Daoy (cell line): ENCODE measurements around the gene DGKI. TPM values are rescaled to one million over a fixed set of nuclear protein-coding genes. Genes with fewer than 3 reads are reported as not detected.

Experiments
- DNase-seq: peaks from one replicate; pipeline ENCODE4 v3.0.0-alpha.2; 2015; ENCODE audit warnings: low read depth
- total RNA-seq: library from RNA; depleted of rRNA; stranded (reverse); fragments of >200 nt; shearing (Covaris generic); gene quantifications from 2 replicates; pipeline ENCODE4 v1.2.3, GENCODE V29; 2014

DGKI gene
- total RNA-seq, 1 experiment from 2014 or later: 29.9 TPM

DNA sequence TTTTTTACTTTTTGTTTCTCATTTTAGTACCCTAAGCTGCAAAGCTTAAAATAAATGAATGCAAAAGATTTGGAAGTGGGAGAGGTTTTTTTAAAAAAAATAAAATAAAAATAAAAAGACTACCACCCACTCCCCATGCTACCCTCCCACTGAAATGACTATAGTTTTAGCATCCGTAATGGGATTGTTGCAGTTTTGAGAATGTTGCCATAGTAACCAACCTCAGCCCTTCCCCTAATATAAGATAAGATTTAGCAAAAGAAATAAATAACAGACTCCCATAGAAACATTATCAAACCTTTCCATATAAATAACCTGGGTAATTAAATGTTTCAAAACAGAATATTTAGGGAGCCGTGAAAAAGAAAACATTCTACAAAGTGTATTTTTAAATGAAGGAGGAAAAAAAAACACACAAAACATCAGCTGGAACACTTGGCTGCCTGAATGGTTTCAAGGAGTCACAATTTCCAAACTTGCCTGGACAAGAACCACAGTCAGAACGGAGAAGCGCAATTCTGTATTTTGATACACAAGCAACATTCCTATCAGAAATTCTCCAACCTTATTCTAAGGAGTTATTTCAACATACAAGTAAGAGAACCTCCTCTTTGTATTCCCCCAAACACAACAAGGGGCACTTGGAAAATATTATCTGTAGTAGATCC is 57.4 kb downstream of the DGKI start:
- DNase-seq: no peak

DNA sequence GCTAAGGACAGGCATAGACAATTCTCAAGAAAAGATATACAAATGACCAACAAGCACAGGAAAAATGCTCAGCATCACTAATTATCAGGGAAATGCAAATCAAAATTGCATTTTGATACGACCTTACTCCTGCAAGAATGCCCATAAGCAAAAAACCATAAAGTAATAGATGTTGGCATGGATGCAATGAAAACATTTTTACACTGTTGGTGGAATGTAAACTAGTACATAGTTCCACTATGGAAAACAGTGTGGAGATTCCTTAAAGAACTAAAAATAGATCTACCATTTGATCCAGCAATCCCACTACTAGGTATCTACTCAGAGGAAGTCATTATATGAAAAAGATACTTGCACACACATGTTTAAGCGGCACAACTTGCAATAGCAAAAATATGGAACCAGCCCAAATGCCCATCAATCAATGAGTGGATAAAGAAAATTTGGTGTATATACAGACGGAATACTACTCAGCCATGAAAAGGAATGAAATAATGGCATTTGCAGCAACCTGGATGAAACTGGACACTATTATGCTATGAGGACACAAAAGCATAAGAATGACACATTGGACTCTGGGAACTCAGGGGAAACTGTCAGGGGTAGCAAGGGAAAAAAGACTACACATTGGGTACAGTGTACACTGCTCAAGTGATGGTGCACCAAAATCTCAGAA is 59.3 kb downstream of the DGKI start:
- no peak for DNase-seq

DNA sequence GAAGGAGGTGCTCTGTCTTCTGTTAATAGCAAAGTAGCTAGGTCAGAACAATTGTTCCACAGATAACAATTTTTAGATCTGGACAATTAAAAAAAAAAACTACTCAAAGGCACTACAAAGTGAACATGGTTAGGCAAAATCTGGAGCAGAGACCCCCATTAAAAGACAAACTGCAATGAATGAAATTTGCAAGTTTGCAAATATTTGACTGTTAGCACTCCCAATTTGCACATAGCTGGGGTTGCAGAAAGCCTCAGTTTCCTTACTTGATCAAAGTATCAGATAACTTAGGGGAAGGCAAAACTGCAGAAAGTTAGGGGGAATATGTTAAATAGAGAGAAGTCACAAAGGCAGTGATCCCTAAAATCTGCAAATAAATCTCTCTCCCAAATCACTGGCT is 68.3 kb downstream of the DGKI start:
- DNase-seq: no peak

DNA sequence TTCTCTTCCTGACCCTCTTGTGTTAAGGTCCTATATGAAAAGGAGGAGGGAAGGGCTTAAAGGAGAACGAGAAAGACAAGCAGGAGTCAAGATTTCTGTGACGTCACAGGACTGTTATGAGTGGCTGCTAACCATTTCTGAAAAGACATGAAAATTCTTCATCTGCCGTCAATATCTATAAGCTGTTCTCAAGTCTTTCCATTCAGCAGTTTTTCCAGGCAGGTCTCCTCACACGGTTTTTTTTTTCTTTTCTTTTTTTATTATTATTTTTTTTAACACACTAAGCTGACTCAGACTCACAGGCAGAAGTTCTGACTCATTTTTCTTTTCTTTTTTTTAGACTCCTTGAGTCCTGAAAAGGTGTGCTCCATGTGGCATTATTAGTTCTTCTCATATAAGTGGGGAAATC is 72.0 kb downstream of the DGKI start:
- peak; percentile 54 for DNase-seq

DNA sequence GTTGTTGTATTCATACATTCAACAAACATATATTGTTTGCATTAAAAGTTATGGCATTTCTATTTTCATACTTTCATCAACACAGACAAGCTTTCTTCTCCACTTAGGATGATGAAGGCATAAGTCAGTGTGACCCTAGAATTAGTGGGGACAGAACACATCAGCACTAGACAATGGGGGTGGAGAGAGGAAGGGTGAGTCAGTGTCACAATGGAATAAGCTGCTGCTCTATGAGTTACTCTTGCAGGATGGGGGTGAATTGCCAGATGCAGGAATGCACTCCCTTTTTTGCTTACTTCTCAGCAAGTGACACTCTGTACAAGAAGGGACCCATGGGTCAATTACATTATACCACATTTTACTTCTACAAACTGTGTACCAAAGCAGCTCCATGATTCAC is 74.0 kb downstream of the DGKI start:
- DNase-seq: peak; percentile 85

DNA sequence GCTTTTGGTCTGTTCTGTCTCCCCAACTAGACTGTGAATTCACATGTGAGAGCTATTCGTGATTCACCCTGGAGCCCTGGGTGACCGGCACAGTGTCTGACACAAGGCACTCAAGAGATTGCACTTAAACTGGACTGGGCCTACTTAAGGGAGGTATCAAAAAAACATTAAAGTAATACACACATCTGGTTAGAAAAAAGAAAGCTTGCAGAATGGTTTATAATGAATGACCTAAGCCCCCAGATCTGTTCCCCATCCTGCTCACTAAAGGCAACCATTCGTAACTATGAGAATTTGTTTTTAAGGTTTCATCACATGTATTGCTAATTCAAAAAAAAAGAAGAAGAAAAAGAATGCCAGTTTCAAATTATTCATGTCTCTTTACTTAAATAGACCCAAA is 74.5 kb downstream of the DGKI start:
- DNase-seq: peak; percentile 61

DNA sequence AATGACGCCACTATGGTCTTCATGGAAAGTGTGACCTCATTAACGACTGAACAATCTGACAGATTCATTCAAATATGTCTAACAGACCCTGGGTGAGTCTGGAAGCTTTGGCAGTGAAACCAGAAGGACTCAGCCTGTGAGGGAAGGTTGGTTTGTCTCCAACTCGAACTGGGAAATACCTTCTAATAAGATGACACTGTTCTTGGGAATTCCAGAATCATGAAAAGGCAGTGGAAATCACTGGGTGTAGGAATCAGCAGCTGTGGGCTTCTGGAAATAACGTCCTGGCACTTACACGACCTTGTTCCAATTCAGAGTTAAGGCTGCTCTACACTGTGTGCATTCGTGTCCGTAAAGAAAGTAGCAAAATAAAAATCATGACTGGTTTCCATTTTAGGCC is 75.1 kb downstream of the DGKI start:
- DNase-seq: peak; percentile 73

DNA sequence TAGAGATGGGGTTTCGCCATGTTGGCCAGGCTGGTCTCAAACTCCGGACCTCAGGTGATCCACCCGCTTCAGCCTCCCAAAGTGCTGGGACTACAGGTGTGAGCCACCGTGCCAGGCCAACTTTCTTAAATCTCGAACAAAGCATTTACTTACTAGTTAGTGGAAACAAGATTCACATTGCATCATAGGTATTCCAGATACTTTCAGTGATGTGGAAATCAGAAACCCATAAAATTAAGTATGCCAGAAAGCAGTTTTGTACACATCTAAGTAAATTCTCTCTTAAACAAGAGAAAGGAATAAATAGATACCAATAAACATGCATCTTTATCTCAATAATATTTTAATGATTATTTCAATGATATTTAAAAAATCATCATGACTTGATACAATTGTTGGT is 75.5 kb downstream of the DGKI start:
- DNase-seq: no peak

DNA sequence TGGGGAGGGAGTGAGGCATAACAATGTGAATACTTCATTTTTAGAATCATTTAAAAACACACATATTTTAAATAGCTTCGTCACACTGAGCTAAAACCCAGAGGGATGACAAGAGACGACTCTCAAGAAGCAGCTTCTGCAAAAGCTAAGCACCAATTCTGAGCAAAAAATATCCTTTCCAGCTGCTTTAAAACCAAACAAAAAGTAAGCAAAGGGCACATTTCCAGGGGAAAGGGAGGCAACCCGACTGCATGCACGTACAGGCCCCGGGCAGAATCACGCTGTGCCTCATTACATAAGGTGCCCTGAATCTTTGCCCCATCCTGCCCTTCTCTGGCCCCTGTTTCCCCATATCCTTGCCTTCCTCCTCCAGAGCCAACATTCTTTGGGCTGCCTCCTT is 78.4 kb downstream of the DGKI start:
- no peak for DNase-seq

DNA sequence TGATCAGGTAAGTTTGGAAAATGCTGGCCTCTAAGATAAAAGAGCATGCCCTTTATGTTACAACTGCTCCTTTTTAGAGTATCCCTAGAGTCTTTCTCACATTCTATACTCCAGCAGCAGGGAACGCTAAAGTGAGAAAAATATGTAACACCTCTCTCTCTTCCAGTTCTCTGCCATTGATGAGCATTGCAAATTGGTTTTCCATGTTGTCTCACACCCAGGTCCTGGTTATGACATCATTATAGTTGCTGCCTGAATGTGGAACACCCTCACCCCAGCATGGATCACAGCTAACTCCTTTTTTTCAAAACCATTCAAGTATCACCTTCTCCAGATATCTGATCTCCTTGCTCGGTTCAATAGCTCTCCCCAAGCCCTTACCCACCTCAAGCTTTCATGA is 84.4 kb downstream of the DGKI start:
- DNase-seq: no peak

DNA sequence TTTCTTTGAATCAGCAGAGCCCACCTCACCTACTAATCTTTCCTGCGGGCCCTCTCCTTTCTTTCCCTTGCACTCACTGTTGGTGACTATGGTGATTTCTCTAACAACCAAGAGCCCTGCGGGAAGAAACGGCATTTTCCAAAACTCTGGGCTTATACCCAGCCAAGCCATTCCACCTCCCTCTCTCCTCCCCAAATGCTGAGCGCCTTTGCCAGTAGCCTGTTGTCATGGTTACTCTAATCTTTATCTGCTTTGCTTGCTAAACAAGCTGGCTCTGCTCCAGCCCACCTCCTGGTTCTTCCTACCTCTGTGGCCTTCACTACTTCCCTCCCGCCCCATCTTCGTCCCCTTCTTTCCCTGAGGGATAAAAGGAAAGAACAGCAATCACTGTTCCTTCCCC is 86.7 kb downstream of the DGKI start:
- no peak for DNase-seq

DNA sequence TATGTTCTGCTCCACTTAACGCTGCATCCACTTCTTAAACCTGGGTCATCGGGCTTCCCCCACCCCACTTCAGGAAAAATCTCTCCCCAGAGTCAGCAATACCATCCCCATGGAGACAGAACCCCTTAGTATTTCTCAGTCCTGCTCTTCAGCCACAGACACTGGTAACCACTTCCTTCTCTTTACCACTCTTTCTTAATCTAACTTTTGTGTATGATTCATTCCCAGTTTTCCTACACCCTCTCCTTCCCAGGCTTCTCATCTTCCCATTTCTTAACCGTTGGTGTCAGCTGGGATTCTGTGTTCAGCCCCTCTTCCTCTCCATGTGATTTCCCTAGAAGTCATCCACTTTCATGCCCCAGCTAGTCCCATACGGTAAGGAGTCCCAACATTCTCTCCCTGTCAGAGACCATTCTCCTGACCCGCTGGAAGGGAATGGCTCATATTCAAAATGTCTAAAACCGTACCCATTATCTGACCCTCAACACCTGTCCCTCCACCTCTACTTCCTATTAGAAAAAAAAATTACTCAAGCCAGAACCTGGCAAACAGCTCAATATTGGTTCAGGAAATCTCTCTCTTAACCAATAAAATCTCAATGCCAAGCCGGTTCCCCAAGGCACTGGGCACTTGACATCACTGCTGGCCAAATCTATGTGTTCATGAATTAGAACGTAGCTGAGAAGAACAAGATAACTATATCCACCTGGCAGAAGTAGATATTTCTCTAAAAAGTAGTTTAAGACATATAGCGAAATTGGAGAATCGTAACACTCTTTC is 89.4 kb downstream of the DGKI start:
- peak; percentile 83 for DNase-seq

DNA sequence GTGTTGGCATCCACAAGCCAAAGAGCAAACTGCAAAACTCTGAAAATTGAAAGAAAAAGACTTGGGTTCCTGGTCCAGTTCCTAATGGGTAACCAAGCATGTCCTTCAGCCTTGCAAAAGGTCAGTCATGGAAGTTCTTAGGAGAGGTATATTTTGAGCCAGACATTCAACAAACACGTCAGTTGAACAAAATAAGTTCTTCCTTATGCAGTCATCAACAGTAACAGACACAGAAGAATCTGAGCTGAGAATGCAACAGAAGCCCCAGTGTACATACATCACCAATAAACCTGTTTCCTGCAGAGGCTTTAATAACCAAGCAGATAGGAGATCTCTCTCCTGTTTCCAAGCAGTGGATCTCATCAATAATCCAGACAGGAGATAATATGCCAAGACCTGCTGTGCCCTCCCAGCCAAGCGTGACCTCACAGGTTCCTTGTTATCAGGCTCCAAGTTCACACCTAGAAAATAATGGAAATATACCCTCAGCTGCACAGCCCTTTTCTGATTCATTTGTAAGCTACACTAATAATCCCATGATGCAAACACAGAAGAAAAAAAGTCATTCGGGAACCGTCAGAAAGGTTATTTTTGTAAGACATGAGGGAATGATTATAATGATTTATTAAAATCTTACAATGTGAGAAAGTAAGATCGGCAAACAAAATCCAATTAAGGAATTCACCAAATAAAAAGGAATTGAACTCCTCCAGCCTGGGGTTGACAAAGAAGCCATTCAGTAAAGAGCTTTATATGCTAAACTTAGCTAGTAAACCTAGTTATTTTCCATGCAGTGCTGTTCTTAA is 90.7 kb downstream of the DGKI start:
- peak; percentile 8 for DNase-seq

DNA sequence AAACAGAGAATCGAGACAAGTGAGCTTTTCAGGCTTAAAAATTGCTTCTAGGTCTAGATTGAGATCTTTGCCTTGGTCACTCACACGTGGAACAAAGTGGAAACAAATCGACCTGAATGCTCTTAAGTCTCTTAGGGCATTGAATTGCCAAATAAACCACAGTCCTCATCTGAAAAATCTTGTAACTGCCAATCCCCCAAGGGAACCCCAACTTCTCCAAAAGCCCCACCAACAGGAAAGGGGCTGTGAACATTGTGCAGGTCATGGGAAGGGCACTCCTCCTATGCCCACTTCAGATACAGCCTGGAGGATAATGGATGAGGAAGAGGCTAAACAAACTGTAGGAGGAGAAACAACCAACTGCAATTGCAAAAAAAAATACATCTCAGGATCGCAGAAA is 91.3 kb downstream of the DGKI start:
- DNase-seq: no peak

DNA sequence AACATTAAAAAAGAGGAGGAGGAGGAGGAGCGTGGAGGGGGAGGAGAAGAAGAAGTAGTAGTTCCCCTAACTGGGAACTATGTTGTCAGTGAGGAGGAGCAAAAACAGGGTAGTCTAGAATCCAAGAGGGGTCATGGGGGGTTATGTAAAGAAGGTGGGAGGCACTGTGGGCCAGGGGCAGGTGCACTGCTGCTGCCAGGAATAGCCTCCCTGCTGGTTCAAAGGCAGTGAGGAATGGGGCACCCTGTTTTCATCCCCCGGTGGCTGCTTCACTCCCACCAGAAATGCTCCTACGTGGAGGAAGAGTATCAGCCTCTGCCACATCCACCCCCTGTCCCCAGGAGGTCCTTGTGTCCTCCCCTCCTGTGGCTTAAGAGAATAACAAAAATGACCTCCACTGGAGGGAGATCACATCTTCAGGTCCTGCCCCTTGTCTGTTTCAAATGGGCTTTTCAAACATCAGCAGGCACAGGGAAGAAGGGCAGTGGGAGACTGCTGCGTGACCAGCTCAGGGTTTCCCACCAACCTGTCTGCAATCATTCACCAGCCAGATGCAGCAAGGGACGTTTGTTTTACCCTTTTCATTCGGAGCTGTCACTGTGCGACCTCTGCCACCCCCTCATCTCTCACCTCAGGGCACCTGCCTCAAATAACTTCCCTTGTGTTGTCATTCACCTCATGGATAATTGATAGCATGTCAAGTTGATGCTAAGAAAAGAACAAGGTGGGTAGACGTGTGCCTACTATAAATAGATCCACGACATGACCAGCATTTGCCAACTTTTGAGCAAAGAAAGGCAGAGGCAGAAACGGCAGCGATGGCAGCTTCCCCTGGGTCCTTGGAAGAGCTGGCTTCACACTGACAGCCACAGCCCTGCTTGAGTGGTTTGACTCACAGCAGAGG is 92.6 kb downstream of the DGKI start:
- peak; percentile 33 for DNase-seq

DNA sequence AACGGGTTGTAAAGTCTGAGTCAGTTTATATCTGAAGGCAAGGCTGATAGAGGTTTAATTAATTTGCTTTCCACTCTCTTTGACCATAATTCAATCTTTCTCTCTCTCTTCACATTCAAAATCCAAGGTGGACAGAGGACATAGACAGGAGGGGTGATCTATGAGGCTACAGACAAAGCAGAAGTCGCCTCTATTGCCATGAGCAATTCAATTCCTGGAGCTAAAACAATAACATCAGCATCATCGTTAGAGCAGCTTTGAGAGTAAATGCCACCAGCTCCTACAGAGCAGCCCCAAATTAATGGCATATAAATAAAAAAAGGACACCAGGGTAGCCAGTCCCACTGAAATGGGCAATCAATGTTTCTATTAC is 93.2 kb downstream of the DGKI start:
- no peak for DNase-seq

DNA sequence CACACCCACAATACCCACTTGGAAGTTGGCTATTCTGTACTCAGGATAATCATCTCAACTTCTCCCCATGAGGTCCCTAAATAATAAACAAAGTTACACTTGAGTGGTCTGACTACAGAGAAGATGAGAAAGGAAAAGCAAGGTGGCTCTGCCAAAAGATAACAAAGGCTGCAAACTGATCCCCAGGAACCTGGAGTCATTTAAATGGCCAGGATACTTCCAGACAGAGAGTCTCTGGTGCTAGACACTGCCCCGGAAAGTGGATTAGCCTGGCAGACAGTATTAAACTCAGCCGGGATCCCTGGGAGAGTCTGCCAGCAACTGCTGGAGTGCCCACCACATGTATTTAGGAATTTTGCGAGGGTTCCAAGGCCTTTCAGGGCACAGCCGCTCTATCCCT is 93.7 kb downstream of the DGKI start:
- DNase-seq: peak; percentile 15

DNA sequence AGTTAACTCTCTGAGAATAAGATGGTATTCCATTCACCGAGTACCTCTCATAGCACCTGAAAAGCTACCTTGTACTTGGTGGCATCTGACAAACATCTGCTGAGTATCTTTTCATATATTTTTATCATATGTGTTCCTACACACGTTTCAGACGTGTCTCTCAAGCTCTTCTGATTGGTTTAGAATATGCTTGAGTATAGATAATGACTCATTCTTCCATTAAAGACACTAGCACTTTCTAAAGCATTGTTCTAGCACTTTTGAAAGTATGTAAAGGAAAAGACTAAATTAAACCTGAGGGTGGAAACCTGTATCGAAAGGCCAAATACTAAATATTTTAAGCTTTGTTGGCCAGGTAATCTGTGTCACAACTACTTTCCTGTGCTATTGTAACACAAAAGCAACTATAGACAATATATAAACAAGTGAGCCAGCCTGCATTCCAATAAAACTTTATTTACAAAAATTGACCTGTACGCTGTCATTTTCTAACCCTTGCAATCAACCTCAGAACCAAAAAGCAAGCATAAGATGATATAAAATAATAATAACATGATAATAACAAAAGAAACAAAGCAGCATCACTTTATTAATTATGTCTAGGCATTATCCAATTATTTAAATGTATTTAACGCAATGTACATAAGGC is 95.3 kb downstream of the DGKI start:
- DNase-seq: no peak

DNA sequence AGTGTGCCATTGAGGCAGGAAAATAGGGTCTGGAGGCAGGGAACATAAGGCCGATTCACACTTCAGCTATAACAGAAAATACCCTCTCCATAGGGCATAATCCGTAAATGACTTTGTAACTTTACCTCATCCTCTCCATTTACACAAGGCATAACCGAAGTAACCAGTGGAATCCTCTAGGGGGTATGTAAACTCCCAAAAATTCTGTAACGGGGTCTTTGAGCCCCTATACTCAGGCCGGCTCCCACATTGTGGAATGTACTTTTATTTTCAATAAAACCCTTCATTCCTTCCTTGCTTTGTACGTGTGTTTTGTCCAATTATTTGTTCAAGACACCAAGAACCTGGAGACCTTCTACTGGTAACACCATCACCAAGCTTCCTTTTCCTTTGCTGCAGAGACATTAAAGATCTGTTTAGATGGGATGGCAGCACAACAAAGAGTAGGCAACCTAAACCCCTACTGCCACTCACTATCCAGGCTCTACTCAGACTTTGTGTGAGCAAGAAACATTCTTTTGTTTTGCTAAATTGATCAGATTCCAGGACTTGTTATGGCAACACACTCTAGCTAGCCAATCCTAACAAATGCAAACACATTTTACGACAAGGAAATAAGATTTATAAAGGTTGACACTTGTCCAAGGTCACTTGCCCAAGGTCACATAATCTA is 99.3 kb downstream of the DGKI start:
- DNase-seq: no peak

DNA sequence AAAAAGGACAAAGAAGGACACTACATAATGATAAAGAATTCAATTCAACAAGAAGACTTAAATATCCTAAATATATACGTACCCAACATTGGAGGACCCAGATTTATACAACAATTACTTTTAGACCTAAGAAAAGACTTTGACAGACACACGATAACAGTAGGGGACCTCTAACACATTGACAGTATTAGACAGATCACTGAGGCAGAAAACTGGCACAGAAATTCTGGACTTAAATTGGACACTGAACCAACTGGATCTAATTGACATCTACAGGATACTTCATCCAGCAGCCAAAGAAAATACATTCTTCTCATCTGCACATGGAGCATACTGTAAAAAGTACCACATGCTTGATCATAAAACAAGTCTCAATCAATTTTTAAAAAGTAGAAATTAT is 103.8 kb downstream of the DGKI start:
- no peak for DNase-seq
